ENCODE measurements around the gene UBAP1. TPM values are rescaled to one million over a fixed set of nuclear protein-coding genes. Genes with fewer than 3 reads are reported as not detected.

The UBAP1 gene
- total RNA-seq, 1 experiment from 2014 or later = 29.4 TPM

GRCh38 chr9:34197756-34198711, 19.2 kb downstream of the UBAP1 start:
- BruUV-seq (replicated peaks) = no TSS peak
- CTCF ChIA-PET = no interaction called here
- DNase-seq = no peak
- Mint-ChIP-seq H3K4me1 (ENCODE audit: low read depth, unreplicated experiment) (peaks cover 17% of the 10 kb centered on the region), H3K36me3 (ENCODE audit: insufficient read depth, unreplicated experiment) (peaks cover 10% of the 10 kb centered on the region), H3K4me3 (ENCODE audit: low read depth, unreplicated experiment) (no peak overlapping the region), H3K27ac (ENCODE audit: unreplicated experiment) (no peak overlapping the region), H3K9me3 (ENCODE audit: low read depth, unreplicated experiment) (no peaks in the 10 kb centered on the region), H3K27me3 (ENCODE audit: unreplicated experiment) (no peaks in the 10 kb centered on the region)
- intact Hi-C loops (cut with micrococcal nuclease; ENCODE audit: unreplicated experiment) = no loop called here
- TF ChIP-seq CTCF (IDR thresholded peaks at IDR 0.05; ENCODE audit: unreplicated experiment) = no peak

GRCh38 chr9:34200092-34200491, 21.2 kb downstream of the UBAP1 start:
- Mint-ChIP-seq H3K36me3 (ENCODE audit: insufficient read depth, unreplicated experiment) (peaks cover 10% of the 10 kb centered on the region), H3K27ac (ENCODE audit: unreplicated experiment) (no peak overlapping the region), H3K27me3 (ENCODE audit: unreplicated experiment) (no peaks in the 10 kb centered on the region), H3K9me3 (ENCODE audit: low read depth, unreplicated experiment) (no peaks in the 10 kb centered on the region), H3K4me1 (ENCODE audit: low read depth, unreplicated experiment) (peaks cover 11% of the 10 kb centered on the region), H3K4me3 (ENCODE audit: low read depth, unreplicated experiment) (no peak overlapping the region)
- intact Hi-C loops (cut with micrococcal nuclease; ENCODE audit: unreplicated experiment) = no loop called here
- TF ChIP-seq CTCF (IDR thresholded peaks at IDR 0.05; ENCODE audit: unreplicated experiment) = no peak
- CTCF ChIA-PET = no interaction called here
- no peak for DNase-seq
- no TSS peak for BruUV-seq (replicated peaks)

GRCh38 chr9:34203275-34203991, 24.6 kb downstream of the UBAP1 start:
- Mint-ChIP-seq H3K9me3 (ENCODE audit: low read depth, unreplicated experiment) (no peaks in the 10 kb centered on the region), H3K4me1 (ENCODE audit: low read depth, unreplicated experiment) (no peaks in the 10 kb centered on the region), H3K27me3 (ENCODE audit: unreplicated experiment) (no peaks in the 10 kb centered on the region), H3K4me3 (ENCODE audit: low read depth, unreplicated experiment) (no peak overlapping the region), H3K36me3 (ENCODE audit: insufficient read depth, unreplicated experiment) (peaks cover 3% of the 10 kb centered on the region), H3K27ac (ENCODE audit: unreplicated experiment) (no peak overlapping the region)
- CTCF ChIA-PET = no interaction called here
- no peak for TF ChIP-seq CTCF (IDR thresholded peaks at IDR 0.05; ENCODE audit: unreplicated experiment)
- no peak for DNase-seq
- BruUV-seq (replicated peaks) = no TSS peak
- intact Hi-C loops (cut with micrococcal nuclease; ENCODE audit: unreplicated experiment) = no loop called here

- no peak for DNase-seq
- TF ChIP-seq CTCF (IDR thresholded peaks at IDR 0.05; ENCODE audit: unreplicated experiment) = no peak
- CTCF ChIA-PET = no interaction called here
- no peak overlapping the region for H3K27ac Mint-ChIP-seq (ENCODE audit: unreplicated experiment)
- intact Hi-C loops (cut with micrococcal nuclease; ENCODE audit: unreplicated experiment) = no loop called here
- peaks cover 3% of the 10 kb centered on the region for H3K36me3 Mint-ChIP-seq (ENCODE audit: insufficient read depth, unreplicated experiment)
- BruUV-seq (replicated peaks) = no TSS peak
- H3K4me1 Mint-ChIP-seq (ENCODE audit: low read depth, unreplicated experiment) = no peaks in the 10 kb centered on the region
- no peaks in the 10 kb centered on the region for H3K27me3 Mint-ChIP-seq (ENCODE audit: unreplicated experiment)
- H3K4me3 Mint-ChIP-seq (ENCODE audit: low read depth, unreplicated experiment) = no peak overlapping the region
- no peaks in the 10 kb centered on the region for H3K9me3 Mint-ChIP-seq (ENCODE audit: low read depth, unreplicated experiment)
Observed at GRCh38 chr9:34203992-34204635, 25.3 kb downstream of the UBAP1 start.

All from Calu3 (cell line).